GM21786 (cell line): ENCODE results near the gene AKR1C8.
"Not testable (repeated sequence)": the region's sequence is repeated elsewhere in the genome, so short reads cannot be mapped to it uniquely, and the experiment has no call there.

ENCODE experiments used
- ATAC-seq: cut with Tn5 transposase; IDR thresholded peaks from one replicate; pipeline ENCODE4 v1.9.1; 2021; ENCODE audit not compliant: unreplicated experiment

AKR1C8 gene

DNA sequence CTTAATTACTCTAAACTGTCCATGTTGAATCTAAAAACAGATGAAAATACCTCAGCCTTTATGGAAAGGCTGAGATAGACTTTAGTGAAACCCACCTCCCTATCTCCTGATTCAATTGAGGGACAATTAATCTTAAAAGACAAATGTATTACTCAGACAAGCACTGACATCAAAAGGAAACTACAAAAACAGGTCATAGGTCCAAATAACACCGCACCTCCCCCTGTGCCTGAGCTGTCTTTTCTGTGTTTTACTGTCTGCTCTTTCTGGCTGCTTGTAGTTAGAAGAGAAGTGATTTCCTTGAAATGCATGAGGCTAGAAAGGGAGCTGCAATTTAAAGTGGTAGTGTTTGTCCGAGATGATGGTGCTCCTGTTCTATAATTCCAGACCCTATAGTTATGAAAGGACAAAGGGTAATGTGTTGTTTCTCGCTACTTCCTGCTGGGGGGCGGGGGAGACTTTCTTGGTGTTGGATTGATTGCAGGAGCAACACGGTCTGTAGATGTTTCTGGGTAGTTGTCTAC, 16.0 kb downstream of the AKR1C8 start:
- ATAC-seq: no peak

DNA sequence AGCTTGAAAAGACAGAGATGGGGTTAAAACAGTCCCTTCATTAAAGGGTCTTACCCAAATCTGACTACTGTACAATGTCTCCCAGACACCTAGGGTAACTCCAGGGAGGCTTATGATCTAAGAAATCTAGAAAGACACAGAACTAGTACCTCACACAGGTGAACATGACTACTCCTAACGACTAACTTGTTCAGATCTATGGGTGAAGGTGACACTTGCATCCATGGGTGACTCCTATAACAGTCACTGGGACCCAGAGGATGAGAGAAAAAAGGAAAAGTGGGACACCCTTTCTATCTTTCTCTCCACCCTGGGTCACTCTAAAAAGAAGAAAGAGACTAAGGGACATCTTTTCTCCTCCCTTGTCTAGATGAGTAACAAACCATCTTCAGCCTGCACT, 19.2 kb downstream of the AKR1C8 start:
- no peak for ATAC-seq

GRCh38 chr10:5163487-5163886, 21.5 kb downstream of the AKR1C8 start:
- no peak for ATAC-seq

GRCh38 chr10:5159126-5159525, 25.8 kb downstream of the AKR1C8 start:
- no peak for ATAC-seq

DNA sequence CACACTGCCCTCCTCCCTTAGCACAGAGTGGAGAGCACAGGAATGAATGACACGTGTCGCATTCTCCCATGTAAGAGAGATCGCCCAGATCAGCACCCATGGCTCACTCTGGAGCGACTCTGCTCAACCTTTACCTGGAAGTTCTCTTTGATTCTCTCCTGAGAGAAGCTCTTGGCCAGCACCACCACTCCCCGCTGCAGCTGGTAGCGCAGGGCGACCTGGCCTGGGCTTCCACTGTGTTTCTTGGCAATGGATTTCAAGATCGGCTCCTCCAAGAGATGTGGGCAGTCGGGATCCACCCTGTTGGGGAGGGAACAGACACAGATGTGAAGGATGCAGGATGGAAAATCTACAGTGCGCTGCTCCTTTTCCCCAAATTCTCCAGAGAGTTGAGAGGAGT, 27.4 kb downstream of the AKR1C8 start:
- ATAC-seq: no peak

DNA sequence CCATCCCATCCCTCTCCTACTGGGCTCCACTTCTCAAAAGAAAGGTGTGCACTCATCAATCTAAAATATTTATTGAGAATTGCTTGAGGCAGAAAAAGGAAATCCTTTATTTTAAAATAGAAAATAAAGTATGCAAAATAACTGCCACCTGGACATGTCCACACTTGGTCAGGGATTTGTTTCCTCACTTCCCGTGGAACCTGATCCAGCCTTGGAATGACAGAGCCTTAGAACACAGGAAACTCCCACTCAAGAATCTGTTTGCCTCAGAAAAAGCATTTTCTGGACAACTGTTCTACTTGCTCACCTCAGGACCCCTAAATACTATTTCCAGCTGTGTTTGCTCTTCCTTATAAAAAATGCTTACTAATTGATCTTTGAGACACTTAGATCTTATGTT, 29.0 kb downstream of the AKR1C8 start:
- no peak for ATAC-seq

DNA sequence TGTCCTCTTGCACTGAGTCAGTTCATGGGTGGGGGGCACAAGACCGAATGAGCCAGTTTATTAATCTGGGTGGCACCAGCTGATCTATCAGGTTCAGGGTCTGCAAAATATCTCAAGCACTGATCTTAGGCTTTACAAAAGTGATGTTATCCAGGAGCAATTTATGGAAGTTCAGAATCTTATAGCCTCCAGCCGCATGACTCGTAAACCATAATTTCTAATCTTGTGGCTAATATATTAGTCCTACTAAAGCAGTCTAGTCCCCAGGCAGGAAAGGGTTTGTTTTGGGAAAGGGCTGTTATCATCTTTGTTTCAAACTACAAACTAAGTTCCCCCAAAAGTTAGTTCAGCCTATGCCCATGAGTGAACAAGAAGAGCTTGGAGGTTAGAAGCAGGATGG, 33.9 kb downstream of the AKR1C8 start:
- ATAC-seq: no peak

DNA sequence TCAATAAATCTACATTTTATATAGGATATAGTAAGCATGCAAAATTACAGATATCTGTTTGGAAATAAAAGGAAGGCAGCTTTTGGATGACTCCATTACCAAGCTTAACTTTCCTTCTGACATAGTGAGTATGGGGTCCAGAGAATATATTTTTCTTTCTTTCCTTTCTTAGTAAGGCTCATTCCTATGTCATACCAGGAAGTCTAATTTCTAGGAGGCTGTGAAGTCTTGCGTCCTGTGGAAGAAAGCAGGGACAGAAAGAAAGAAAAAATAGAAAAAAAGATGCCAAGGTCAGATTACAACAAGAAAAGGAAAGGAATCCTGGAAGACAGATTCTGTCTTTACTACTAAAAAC, 36.3 kb downstream of the AKR1C8 start:
- no peak for ATAC-seq

- no peak for ATAC-seq
Measured at GRCh38 chr10:5147981-5148677, 36.8 kb downstream of the AKR1C8 start.

DNA sequence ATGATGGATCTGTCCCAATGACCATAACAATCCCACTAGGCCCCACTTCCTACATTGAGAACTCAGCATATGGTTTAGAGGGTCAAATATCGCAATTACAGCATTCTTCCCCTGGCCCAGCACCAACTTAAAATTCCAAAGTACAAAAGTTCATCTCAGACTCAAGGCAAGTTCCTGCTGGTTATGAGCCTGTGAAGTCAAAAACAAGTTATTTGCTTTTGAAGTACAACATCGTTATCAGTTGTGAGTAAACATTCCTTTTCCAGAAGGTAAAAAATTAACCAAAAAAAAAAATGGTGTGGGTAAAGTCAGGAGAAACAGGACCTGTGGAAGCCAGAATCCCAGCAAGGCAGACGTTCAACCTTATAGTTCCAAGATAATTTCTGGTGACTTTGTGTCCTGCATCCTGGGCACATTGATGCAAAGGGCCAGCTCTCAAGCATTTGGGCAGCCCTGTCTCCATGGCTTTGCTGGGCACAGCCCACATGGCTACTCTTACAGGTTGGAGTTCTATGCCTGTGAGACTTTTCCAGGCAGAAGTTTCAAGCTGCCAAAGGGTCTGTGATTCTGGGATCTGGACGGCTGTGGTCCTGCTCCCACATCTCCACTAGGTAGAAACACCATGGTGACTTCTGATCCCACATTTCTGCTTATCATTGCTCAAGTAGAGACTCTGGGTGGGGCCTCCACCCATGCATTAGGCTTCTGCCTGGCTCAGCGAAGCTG, 37.5 kb downstream of the AKR1C8 start:
- no peak for ATAC-seq

DNA sequence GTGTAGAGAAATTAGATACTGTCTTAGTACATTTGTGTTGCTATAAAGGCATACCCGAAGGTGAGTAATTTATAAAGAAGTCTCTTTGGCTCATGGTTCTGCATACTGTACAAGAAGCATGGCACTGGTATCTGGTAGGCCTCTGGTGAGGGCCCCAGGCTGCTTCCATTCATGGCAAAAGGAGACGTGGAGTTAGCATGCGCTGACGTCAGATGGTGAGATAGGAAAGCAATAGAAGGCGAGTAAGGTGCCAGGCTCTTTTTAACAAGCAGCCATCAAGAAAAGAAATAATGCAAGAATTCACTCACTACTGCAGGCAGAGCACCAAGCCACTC, 38.1 kb downstream of the AKR1C8 start:
- ATAC-seq: no peak

DNA sequence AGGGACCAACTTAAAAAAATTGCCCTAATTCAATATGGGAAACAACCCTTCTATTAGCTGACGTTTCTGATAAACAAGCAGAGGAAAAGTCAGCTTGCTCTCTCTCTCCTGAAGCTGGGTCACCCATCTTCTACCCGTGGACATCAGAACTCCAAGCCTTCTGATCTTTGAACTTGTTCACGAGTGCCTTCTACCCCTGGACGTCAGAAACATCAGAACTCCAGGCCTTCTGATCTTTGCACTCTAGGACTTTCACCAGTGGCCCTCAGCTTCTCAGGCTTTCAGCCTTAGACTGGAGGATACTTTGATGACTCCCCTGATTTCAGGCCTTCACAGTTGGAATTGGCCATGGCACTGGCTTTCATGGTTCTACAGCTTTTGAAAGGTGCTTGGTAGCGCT, 41.8 kb downstream of the AKR1C8 start:
- no peak for ATAC-seq

DNA sequence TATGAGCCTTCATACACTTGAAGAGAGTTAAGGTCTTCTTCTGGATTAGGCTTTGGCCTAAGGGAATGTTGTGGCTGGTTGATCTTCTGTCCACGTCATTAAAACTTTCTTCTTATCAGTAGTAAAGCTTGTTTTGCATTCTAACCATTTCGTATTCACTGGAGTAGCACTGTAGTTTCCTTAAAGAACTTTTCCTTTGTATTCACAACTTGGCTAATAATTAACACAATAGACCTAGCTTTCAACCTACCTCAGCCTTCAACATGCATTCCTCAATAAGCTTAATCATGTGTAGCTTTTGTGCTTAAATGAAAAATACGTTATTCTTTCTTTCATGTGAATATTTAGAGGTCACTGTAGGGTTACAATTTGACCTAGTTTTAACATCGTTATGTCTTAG, 42.8 kb downstream of the AKR1C8 start:
- ATAC-seq: no peak

DNA sequence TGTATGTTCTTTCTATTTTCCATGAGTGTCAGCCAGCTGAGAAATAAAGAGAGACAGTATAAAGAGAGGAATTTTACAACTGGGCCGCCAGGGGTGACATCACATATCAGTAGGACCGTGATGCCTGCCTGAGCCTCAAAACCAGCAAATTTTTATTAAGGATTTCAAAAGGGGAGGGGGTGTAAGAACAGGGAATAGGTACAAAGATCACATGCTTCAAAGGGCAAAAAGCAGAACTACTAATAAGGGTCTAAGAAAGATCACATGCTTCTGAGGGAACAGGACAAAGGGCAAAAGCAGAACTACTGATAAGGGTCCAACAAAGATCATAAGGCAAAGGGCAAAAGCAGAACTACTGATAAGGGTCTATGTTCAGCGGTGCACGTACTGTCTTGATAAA, 47.3 kb downstream of the AKR1C8 start:
- not testable (repeated sequence) for ATAC-seq

DNA sequence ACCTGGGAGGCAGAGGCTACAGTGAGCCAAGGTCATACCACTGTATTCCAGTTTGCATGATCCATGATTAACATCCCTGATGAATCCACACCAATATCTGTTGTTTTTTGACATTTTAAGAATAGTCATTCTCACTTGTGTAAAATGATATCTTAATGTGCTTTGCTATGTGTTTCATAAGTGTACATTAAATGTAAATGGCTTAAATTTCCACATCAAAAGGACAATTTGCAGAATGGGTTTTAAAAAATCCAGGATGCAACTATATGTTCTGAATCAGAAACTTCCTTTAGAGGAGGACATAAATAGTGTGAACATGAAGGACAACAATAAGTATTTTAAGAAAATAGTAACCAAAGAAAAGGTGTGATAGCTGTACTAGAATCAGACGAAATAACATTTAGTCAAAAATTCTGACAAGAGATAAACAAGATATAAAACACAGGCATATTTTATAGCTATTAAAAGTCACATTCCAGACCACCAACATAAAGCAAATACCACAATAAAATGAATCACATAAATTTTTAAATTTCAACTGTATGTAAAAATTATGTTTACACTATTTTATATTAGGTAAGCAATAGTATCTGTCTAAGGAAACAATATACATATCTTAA, 48.4 kb downstream of the AKR1C8 start:
- no peak for ATAC-seq

GRCh38 chr10:5135581-5135980, 49.4 kb downstream of the AKR1C8 start:
- ATAC-seq: no peak

- no peak for ATAC-seq
Measured at GRCh38 chr10:5125315-5126044, 59.5 kb downstream of the AKR1C8 start.

GRCh38 chr10:5123886-5124285, 61.1 kb downstream of the AKR1C8 start:
- ATAC-seq: no peak

- ATAC-seq: not testable (repeated sequence)
Measured at GRCh38 chr10:5119997-5120396, 65.0 kb downstream of the AKR1C8 start.

DNA sequence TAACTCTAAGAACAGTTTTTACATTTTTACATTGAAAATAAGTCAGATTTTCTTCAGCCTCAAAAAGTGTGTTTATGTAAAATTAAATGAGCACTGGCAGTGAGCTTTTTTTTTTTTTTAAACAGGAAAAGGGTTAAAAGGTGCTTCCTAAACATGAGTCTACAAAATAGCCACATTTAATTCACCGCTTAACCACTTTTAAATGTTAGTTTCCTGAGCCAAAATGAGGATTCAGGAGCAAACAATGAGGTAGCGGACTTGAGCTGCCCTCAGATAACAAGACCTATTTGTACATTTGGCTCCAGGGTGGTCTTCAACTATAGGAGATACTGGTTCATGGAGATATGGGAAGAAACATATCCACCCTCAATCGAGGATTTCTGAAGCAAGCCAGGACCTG, 67.9 kb downstream of the AKR1C8 start:
- no peak for ATAC-seq

DNA sequence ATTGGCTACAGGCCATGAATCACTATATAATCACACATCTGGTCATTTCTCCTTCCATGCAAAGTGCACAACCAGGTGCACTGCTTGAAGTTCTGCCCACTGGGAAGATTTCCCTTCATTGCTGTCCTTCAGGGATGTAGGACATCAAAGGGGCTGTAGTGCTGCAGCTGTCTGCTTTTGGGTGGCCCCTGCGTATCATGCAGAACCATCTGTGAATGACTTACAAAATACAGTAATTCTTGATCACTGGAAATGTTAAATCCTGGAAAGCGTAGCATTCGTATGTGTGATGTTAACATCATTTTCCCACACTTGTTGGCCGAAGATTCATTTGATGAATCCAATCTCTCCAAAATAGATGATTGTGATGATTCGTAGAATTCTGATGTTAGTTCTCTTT, 68.3 kb downstream of the AKR1C8 start:
- no peak for ATAC-seq

- not testable (repeated sequence) for ATAC-seq
Measured at GRCh38 chr10:5109861-5110260, 75.1 kb downstream of the AKR1C8 start.
